ENCODE results near the gene GNAQ.

DNA sequence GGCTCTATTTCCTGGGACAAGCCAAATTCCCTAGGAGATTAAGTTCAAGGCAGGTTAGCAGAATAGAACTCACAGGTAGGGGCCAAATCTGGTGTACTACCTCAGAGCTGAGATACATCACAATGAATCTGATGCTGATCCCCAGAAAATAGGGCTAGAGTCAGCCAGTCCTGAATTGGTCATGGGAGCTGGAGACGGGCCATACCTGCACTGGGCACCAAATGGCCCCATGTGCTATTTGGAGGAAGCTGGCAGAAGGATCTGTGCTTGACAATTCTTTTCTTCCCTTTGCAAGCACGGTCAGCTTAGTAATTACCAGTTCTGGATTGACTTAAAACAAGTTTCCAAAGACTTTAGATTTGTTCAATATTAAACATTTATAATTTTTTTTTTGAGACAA is 10.4 kb upstream of the GNAQ start:
- TF ChIP-seq CREB1 (CRISPR knock-in tag; IDR thresholded peaks at IDR 0.05) (no peak), ZNF232 (CRISPR knock-in tag; IDR thresholded peaks at IDR 0.05) (no peak), ZNF263 (CRISPR knock-in tag; IDR thresholded peaks at IDR 0.05; ENCODE audit: low read depth) (no peak)
- TF ChIP-seq, protein P1, sequence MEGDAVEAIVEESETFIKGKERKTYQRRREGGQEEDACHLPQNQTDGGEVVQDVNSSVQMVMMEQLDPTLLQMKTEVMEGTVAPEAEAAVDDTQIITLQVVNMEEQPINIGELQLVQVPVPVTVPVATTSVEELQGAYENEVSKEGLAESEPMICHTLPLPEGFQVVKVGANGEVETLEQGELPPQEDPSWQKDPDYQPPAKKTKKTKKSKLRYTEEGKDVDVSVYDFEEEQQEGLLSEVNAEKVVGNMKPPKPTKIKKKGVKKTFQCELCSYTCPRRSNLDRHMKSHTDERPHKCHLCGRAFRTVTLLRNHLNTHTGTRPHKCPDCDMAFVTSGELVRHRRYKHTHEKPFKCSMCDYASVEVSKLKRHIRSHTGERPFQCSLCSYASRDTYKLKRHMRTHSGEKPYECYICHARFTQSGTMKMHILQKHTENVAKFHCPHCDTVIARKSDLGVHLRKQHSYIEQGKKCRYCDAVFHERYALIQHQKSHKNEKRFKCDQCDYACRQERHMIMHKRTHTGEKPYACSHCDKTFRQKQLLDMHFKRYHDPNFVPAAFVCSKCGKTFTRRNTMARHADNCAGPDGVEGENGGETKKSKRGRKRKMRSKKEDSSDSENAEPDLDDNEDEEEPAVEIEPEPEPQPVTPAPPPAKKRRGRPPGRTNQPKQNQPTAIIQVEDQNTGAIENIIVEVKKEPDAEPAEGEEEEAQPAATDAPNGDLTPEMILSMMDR (IDR thresholded peaks at IDR 0.05): no peak
- TF ChIP-seq, protein P2, sequence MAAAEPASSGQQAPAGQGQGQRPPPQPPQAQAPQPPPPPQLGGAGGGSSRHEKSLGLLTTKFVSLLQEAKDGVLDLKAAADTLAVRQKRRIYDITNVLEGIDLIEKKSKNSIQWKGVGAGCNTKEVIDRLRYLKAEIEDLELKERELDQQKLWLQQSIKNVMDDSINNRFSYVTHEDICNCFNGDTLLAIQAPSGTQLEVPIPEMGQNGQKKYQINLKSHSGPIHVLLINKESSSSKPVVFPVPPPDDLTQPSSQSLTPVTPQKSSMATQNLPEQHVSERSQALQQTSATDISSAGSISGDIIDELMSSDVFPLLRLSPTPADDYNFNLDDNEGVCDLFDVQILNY (CRISPR knock-in tag; IDR thresholded peaks at IDR 0.05): no peak

Data from WTC11 (cell line).